Endometrial microvascular endothelial cells (primary cell): ENCODE data around the gene SLC25A43. TPM values are rescaled to one million over a fixed set of nuclear protein-coding genes. Genes with fewer than 3 reads are reported as not detected.
"Not testable (repeated sequence)": the region's sequence is repeated elsewhere in the genome, so short reads cannot be mapped to it uniquely, and the experiment has no call there.

Experiments
- in situ Hi-C: cut with HindIII; loops from 2 replicates; pipeline ENCODE4 v1.10.0; 2017; ENCODE audit warnings: low sequenced_read_pairs, low pct_unique_long_range_greater_than_20kb; ENCODE audit errors: inconsistent ontology term
- total RNA-seq: library from RNA; depleted of rRNA; stranded (reverse); fragments of >200 nt; gene quantifications from one replicate; pipeline ENCODE4 v1.2.3, GENCODE V29; 2015; ENCODE audit errors: inconsistent ontology term

Gene SLC25A43
- total RNA-seq, 1 donor from 2014 or later: 24.8 TPM

- in situ Hi-C loops: no loop called here
Measured at GRCh38 chrX:119402588-119402987, 3.5 kb downstream of the SLC25A43 start.

DNA sequence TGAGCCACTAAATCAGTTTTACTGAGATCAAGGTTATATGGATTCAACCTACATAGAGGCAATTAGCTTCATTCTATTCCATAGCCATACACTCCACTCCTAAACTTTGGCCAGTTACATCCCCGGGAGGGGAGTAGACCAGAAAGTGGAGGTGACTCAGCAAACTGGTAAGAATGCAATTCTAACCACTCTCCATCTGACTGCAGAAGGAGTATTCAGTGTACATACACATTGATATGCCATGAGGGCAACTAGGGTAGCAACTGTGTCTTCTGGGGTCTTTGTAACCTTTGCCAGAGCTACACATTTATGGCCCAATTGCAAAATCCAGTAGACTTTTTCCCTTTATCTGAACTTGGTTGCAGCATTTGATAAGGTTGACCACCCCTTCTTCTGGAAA, 7.6 kb downstream of the SLC25A43 start:
- in situ Hi-C loops: no loop called here

DNA sequence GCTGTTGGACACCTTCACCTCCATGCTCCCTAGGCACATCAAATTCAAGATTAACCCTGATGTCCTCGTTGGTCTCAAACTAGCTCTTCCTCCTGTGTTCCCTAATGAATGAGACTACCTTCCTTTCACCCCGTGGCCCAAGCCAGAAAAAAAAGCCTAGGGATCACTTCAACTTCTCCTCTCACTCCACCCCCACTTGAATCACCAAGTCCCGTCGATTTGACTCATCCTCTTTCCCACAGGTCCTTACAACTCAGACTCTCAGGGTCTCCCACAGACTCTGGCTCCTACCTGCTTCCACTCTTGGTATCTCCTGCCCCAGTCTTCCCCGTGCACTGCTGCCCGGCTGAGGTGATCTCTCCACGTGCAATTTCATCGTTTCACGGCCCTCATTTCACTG, 8.5 kb downstream of the SLC25A43 start:
- in situ Hi-C loops: no loop called here

- in situ Hi-C loops: no loop called here
Measured at GRCh38 chrX:119410027-119410819, 11.1 kb downstream of the SLC25A43 start.

- in situ Hi-C loops: no loop called here
Measured at GRCh38 chrX:119410854-119411253, 11.7 kb downstream of the SLC25A43 start.

GRCh38 chrX:119411959-119412358, 12.8 kb downstream of the SLC25A43 start:
- in situ Hi-C loops: no loop called here

DNA sequence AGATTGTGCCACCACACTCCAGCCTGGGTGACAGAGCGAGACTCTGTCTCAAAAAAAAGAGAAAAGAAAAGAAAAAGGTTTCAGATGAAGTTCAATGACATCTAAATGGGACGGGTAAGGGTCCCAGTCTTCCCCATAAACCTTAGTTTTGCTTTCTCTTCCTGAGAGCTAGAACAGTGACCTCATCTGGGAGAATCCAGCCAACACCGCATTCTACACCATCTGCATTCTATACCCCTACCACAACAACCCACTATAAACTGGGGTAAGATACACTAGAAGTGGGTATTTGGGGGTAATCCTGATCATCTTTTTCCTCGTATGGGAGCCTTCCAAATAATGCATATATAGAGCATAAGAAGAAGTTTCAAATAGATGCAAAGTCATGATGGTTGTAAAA, 18.2 kb downstream of the SLC25A43 start:
- in situ Hi-C loops: no loop called here

DNA sequence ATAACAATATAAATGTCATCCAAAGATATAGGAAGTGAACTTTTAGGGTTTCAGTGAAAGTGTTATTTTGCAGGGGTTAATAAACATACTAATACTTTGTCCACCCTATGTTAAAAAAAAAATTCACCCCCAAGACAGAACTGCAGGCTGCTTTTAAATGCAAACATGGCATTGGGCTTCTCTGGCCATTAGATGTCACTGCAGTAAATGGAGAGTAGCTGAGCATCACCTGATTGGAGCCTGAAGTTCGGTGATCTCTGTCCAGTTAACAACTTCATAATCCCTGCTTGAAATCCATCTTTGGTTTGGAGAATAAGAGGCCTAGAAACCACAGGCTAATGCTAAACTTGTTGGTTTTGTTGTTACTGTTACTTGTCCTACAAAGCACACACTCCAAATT, 18.7 kb downstream of the SLC25A43 start:
- in situ Hi-C loops: no loop called here

DNA sequence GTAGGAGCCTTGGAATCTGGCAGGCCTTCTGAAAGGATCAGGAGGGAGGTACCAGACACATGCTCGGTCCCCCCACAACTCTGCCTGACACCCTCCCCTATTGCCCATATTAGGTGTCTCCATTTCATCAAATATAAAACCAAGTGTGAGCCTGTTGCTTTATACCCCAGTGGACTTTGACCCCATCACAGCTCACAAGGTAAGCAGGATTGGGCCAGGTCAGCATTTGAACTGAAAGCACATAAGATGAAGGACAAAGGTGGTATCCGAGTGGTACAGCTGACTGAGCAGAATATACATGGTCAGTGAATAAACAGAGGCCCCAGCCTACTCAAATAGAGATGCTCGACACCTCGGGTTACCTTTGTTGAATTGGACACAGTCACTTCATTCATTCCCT, 20.0 kb downstream of the SLC25A43 start:
- in situ Hi-C loops: no loop called here

DNA sequence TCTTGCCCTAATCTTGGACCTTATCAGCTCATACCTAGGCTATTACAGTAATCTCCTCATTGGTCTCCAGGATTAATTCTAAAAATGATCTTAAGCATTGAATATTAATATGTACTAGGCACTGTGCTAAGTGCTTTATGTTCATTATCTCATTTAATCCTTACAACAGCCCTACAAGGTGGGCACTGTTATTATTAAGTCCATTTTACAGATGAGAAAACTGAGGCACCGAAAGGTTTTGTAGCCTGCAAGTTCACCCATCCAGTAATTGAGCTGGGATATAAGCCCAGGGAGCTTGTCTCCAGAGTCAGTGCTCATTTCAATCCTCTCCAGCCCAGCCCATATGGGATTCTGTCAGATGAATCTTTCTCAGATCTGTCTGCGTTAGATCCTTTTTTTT, 20.8 kb downstream of the SLC25A43 start:
- in situ Hi-C loops: no loop called here

- in situ Hi-C loops: no loop called here
Measured at GRCh38 chrX:119421016-119421705, 22.0 kb downstream of the SLC25A43 start.

- in situ Hi-C loops: no loop called here
Measured at GRCh38 chrX:119423631-119424030, 24.5 kb downstream of the SLC25A43 start.

GRCh38 chrX:119424999-119425398, 25.9 kb downstream of the SLC25A43 start:
- in situ Hi-C loops: no loop called here

- in situ Hi-C loops: no loop called here
Measured at GRCh38 chrX:119427024-119427794, 28.1 kb downstream of the SLC25A43 start.

DNA sequence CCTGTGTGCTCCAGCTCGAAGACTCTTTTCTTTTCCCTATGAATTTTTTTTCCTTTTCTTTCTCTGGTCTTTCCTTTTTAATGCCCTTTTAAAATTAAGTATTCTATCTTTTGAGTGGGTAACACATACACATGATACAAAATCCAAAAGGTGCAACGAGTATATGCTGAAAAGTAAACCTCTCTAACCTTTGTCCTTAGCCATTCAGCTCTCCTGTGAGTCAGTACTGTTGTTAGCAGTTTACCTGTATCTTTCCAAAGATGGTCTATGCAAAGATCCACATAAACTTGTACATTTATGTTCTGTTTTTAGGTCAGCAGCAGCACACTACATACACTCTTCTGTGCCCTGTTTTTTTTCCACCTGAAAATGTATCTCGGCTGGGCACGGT, 28.7 kb downstream of the SLC25A43 start:
- in situ Hi-C loops: no loop called here

GRCh38 chrX:119429471-119429870, 30.3 kb downstream of the SLC25A43 start:
- in situ Hi-C loops: no loop called here

DNA sequence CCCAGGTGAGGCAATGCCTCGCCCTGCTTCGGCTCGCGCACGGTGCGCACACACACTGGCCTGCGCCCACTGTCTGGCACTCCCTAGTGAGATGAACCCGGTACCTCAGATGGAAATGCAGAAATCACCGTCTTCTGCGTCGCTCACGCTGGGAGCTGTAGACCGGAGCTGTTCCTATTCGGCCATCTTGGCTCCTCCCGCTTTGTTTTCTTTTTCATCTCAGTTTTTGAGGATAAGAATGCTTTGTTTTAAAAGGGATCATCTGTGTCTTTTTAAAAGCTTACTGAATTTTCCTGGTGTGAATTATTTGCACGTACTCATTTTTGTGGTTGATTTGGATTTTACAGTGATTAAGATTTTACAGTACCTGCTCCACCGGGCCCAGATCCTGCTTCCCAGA, 42.2 kb downstream of the SLC25A43 start:
- in situ Hi-C loops: not testable (repeated sequence)

DNA sequence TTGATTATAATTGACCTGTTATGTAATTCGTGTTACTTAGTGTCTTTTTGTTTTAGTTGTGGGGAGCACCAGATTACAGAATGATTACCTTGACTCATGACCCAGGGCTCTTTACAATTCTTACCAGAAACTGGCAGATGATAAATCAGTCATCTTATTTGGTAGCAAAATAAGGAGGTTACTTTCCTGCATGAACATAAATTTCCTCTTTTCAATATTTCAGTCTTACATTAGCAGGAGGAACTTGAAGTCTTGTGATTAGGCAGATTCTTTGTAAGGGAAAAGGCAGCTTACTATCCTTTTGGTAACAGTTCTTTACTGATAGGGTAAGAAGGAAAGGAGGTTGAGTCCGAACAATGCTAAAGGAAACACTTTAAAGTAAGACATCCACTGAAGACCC, 43.1 kb downstream of the SLC25A43 start:
- in situ Hi-C loops: no loop called here

- in situ Hi-C loops: no loop called here
Measured at GRCh38 chrX:119453202-119453601, 54.1 kb downstream of the SLC25A43 start.

DNA sequence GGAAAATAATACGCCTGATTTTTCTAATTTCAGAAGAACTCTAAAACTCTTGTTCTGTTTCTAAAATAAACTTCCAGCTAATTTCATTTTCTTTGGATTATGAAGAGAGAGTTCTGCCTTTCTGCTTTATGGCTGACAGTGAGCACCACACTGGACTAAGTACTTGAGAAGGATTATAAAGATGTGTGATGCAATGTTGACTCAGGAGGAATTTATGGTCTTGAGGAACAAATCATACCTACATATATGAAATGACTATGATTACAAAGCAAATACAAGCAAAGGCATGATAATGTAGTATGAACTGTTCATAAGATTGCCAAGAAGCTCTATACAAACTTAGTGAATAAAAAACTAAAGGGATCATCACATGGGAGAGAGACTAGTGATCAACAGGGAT, 56.1 kb downstream of the SLC25A43 start:
- in situ Hi-C loops: no loop called here
